ENCODE data around the gene WFIKKN2.

- TF ChIP-seq POLR2AphosphoS5 (IDR thresholded peaks at IDR 0.05; ENCODE audit: borderline replicate concordance, low read depth, low read length) (no peak), EZH2 (IDR thresholded peaks at IDR 0.05) (no peak), FOXP2 (optimal IDR thresholded peaks at IDR 0.05; ENCODE audit: control extremely low read depth, extremely low read length, insufficient read depth) (no peak)
Observed at GRCh38 chr17:50856431-50856830, 21.0 kb downstream of the WFIKKN2 start.

Measured in SK-N-MC (cell line).